ENCODE results near the gene TTLL11.

The TTLL11 gene

DNA sequence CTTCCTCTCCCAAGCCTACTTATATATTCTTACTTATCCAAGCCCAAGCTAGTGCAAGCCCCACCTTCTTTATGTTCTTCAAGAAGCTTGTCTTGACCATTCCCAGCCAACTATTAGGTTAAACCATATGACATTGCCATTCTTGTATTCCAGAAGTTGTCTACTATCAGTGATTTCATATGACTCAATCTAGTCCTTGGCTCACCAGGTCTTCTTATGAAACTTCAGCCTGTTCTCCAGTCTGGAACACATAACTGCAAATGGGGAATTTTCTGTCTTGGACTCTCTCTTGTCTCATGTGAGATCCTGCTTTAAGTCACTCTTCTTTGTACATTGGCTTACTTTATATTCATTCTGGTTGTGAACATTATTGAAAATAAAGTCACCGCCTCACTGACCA lies 130.7 kb downstream of the TTLL11 start:
- DNase-seq, result no peak

GRCh38 chr9:121960665-121961064 lies 132.4 kb downstream of the TTLL11 start:
- no peak for DNase-seq

DNA sequence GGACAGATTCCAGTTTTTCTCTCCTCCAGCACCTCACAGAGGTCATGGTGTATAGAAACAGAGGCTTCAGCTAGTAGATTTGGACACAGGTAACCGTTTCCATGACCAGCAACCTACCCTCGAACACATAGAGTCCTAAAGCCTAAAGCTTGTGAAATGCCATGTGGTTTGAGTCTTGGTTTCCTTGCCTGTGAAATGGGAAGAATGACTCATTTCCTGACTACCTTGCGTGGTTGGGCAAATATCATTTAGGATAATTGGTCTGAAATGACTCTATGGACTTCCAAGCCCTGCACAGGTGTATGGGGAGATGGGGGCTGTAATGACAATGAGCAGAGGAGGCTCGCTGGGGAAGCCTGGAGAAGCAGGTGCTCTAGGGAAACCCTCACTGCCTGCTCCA lies 134.6 kb downstream of the TTLL11 start:
- DNase-seq, result peak; percentile 8

DNA sequence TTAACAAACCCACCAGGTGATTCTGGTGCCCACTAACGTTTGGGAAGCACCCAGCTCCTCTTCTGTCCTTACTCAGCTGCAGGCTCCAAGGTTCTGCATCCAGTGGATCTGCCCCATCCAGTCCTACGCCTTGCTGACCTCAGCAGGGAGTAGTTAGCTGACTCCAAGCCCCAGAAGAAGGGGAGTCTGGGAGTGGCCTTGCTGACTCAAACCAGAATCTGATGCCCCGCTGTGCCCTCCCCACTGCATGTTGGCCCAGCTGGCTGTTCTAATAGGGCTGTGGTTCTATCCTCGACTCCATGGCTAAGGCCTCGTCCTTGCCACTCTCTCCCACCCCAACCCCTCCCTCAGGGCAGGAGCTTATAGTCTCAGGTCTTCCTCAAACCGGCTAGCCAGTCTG lies 136.3 kb downstream of the TTLL11 start:
- no peak for DNase-seq

DNA sequence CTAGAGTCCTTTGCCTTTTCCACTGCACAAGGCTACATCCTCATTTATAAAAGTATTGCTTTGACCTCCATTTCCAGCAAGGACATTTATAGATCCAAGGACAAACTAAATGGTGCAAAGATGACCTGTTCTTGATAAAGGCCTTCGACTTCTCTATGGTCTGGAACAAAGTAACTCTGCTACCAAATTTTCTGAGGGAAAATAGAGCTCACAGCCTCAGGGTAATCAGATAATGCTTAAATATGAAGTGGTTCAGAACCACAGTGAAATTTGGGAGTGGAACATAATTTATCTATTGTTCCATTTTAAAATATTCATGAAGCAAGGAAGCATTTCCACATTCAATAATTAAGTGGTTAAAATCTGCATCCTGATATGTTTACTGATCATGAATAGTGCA lies 137.5 kb downstream of the TTLL11 start:
- DNase-seq, result no peak

DNA sequence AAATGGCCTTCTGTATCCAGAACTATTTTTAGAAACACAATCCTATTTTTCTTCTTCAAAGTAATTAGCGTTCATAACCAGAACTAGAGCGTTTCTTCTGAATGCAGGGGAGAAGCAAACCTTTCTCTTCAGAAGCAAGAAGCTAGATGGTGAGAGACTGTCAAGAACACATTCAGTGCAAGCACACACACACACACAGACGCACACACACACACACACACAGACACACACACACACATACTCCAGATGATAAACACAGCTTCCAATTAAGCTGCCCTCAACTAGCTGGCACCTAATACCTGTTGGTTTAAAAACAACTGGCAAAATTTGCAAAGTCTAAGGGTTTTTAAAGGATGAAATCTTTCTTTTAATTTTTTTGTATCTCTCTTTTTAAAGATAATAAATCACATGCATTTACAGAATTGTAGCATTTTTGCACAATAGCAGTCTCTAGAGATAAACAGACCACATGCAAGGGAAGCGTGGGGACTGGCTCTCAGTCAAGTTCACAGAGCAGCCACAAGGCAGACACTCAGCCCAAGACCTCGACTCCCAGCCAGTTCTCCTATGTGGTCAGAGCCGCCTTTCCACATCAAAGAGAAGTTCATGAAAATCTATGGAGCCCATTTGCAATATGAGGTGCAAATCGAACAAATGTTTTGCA lies 138.5 kb downstream of the TTLL11 start:
- no peak for DNase-seq

DNA sequence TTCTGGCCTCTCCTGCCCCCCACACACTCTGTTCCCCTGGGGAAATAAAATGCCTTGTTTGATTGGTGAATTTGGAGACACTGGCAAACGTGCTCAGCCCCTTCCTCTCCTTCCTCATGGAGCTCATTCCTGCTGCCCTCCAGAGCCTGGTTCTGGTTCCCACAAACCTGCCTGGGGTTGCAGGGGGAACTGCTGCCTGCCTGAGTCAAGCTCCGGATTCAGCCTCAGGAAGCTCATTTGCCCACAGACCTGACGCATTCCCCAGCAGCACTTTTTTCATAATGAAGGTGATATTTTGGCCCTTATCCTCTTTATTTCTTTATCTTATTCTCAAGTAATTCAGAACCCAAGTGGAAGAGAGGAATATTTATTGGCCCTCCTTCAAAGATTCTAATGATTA lies 140.5 kb downstream of the TTLL11 start:
- no peak for DNase-seq

- DNase-seq, result no peak
These were observed 142.2 kb downstream of the TTLL11 start for GRCh38 chr9:121950866-121951265.

GRCh38 chr9:121950441-121950840 lies 142.7 kb downstream of the TTLL11 start:
- no peak for DNase-seq

DNA sequence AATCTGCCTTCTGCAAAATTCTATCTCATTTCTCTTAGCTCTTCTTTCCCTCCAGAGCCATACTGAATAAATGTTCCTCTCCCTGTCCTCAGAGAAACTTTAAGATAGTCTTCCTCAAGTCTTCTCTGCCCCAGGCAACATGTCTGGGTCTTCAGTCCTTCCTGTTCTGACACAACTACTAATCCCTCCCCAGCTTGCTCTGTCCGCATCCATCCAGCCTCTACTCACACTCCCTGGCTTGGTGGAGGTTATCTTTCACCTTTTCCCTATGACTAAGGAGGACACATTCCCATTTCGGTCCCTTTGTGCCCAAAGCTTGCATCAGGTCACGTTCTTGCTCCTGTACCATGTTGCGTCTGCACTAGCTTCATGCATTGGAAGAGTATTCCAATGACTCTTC lies 143.3 kb downstream of the TTLL11 start:
- no peak for DNase-seq

DNA sequence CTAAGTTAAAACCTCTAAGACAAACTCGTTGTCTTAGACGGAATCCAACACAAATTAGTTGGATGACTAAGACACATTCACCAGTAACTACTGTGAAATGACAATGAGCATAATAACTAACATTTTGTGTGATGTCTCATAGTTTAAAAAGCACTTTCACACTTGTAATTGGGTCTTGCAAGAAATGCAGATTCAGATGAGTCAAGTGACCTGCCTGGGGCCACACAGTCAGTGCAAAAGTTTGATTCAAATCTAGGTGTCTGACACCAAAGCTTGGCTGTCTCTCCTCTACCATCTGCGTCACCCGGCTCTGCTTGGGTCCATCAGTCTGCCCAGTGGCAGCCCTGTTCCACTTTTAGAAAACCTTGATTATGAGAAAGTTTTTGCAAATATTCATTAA lies 143.7 kb downstream of the TTLL11 start:
- no peak for DNase-seq

- no peak for DNase-seq
These were observed 145.3 kb downstream of the TTLL11 start for GRCh38 chr9:121947775-121948174.

DNA sequence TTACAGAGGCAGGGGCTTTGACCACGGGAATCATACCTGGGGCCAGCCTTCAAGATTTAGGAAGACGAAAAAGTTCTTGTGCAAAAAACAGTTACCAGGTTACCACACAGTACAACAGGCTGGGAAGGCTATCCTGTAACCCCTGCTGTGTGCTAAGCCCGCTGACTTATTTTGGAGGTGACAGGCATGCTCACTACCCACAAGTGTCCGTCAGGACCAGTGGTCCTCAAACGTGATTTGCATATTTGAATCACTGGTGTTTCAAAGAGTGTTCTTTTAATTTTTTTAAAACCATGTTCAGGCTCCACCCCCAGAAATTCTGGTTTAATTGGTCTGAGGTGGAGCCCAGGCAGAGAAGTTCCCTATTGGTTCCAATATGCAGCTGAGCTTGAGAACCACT lies 146.6 kb downstream of the TTLL11 start:
- no peak for DNase-seq

- DNase-seq, result no peak
These were observed 147.3 kb downstream of the TTLL11 start for GRCh38 chr9:121945849-121946248.

GRCh38 chr9:121945281-121945680 lies 147.8 kb downstream of the TTLL11 start:
- DNase-seq, result no peak

GRCh38 chr9:121944711-121945191 lies 148.4 kb downstream of the TTLL11 start:
- DNase-seq, result no peak

GRCh38 chr9:121943463-121943862 lies 149.6 kb downstream of the TTLL11 start:
- DNase-seq, result no peak

GRCh38 chr9:121942866-121943382 lies 150.2 kb downstream of the TTLL11 start:
- DNase-seq, result no peak

GRCh38 chr9:121942313-121942712 lies 150.8 kb downstream of the TTLL11 start:
- DNase-seq, result no peak

DNA sequence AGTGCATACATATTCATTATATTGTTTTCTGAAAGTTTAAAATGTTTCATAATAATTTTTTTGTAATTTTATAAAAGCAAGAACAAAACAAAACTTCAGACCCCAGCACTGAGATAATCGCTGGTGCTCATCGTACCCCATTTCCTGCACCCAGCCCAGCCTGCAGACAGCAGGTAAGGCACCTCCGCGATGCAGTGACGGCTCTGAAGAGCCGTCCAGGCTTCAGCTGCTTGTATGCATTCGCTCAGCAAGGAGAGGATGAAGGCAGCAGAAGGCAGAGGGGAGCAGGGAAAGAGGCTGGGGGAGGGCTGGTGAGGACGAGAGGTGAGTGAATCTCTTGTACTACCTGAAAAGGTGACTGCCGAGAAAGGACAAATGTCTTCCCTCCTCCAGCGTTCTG lies 153.5 kb downstream of the TTLL11 start:
- DNase-seq, result no peak

GRCh38 chr9:121938621-121939020 lies 154.5 kb downstream of the TTLL11 start:
- DNase-seq, result no peak

GRCh38 chr9:121937240-121937639 lies 155.9 kb downstream of the TTLL11 start:
- no peak for DNase-seq

- no peak for DNase-seq
These were observed 157.4 kb downstream of the TTLL11 start for GRCh38 chr9:121935739-121936138.

GRCh38 chr9:121930956-121931355 lies 162.2 kb downstream of the TTLL11 start:
- DNase-seq, result no peak

Measured in activated CD4-positive, alpha-beta T cell treated with anti-CD3 and anti-CD28 coated beads, Interleukin-2, Interleukin-6, amounts not matched to agents 100 ng/mL and 50 ng/mL, durations not matched to agents 16 hours and 8 hours (primary cell).